ENCODE data around the gene TPD52L1.

Gene TPD52L1

DNA sequence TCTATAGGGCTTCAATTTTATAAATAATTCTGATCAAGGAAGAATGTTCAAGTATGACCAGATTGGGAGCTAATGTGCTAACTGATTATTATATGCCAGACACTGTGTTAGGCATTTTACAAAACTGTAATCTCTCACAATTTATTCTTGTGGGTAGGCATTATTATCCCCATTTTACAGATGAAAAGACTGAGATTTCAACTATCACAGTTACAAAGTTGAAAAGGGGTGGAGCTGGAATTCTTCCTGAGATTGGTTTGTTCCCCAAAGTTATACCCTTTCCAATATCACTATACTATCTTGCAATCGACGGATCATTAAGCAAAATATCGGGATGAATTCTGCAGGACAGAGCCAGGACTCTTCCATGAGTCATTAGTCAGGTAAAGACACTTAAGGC lies 57.1 kb downstream of the TPD52L1 start:
- Histone ChIP-seq H4K20me1 (ENCODE audit: control insufficient read depth, insufficient read depth, low read depth, low read length) (no peaks in the 10 kb centered on the region), H3K79me2 (ENCODE audit: control insufficient read depth, low read length) (no peaks in the 10 kb centered on the region), H3F3A (ENCODE audit: control insufficient read depth, insufficient read depth) (no peaks in the 10 kb centered on the region), H3K36me3 (ENCODE audit: control insufficient read depth, low read length) (no peaks in the 10 kb centered on the region), H3K4me2 (ENCODE audit: low read length) (no peak overlapping the region), H3K4me1 (ENCODE audit: control insufficient read depth, low read length) (no peaks in the 10 kb centered on the region), H3K9me2 (replicated peaks; ENCODE audit: control insufficient read depth, low read length) (no peaks in the 10 kb centered on the region), H3K4me3 (ENCODE audit: low read length) (no peak overlapping the region), H3K27me3 (ENCODE audit: control insufficient read depth, low read length) (0 out of 2 replicates have a peak, but pooled peaks cover 3% of the 10 kb centered on the region), H3K9me3 (ENCODE audit: control insufficient read depth, insufficient read depth, low read length) (no peaks in the 10 kb centered on the region), H3K27ac (ENCODE audit: low read depth, low read length) (no peak overlapping the region)
- TF ChIP-seq EZH2phosphoT487 (IDR thresholded peaks at IDR 0.05; ENCODE audit: borderline replicate concordance, low read length) = no peak
- TF ChIP-seq, protein P1, sequence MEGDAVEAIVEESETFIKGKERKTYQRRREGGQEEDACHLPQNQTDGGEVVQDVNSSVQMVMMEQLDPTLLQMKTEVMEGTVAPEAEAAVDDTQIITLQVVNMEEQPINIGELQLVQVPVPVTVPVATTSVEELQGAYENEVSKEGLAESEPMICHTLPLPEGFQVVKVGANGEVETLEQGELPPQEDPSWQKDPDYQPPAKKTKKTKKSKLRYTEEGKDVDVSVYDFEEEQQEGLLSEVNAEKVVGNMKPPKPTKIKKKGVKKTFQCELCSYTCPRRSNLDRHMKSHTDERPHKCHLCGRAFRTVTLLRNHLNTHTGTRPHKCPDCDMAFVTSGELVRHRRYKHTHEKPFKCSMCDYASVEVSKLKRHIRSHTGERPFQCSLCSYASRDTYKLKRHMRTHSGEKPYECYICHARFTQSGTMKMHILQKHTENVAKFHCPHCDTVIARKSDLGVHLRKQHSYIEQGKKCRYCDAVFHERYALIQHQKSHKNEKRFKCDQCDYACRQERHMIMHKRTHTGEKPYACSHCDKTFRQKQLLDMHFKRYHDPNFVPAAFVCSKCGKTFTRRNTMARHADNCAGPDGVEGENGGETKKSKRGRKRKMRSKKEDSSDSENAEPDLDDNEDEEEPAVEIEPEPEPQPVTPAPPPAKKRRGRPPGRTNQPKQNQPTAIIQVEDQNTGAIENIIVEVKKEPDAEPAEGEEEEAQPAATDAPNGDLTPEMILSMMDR (IDR thresholded peaks at IDR 0.05; ENCODE audit: low read depth, low read length, poor library complexity, severe bottlenecking) = no peak

DNA sequence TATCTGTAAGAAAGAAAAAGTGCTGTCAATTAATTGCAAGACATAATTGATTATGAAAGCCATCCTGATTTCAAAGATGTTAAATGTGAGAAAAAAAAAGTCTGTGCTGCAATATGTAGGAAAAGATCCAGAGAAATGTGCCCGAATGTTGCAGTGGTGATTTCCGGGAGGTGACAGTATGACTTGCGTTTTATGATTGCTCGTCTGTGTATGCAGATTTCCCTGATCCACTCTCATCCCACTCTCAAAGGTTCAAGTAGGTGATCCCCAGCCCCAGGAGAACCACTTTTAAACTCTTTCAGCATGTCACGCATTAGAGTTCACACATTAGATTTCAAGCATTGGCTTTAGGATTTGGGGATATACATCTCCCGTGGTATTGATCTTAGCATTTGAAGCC lies 57.8 kb downstream of the TPD52L1 start:
- Histone ChIP-seq H3K4me1 (ENCODE audit: control insufficient read depth, low read length) (no peaks in the 10 kb centered on the region), H3K9me3 (ENCODE audit: control insufficient read depth, insufficient read depth, low read length) (no peaks in the 10 kb centered on the region), H3F3A (ENCODE audit: control insufficient read depth, insufficient read depth) (no peaks in the 10 kb centered on the region), H3K79me2 (ENCODE audit: control insufficient read depth, low read length) (no peaks in the 10 kb centered on the region), H3K36me3 (ENCODE audit: control insufficient read depth, low read length) (no peaks in the 10 kb centered on the region), H3K27ac (ENCODE audit: low read depth, low read length) (no peak overlapping the region), H4K20me1 (ENCODE audit: control insufficient read depth, insufficient read depth, low read depth, low read length) (no peaks in the 10 kb centered on the region), H3K4me3 (ENCODE audit: low read length) (no peak overlapping the region), H3K9me2 (replicated peaks; ENCODE audit: control insufficient read depth, low read length) (no peaks in the 10 kb centered on the region), H3K4me2 (ENCODE audit: low read length) (no peak overlapping the region), H3K27me3 (ENCODE audit: control insufficient read depth, low read length) (0 out of 2 replicates have a peak, but pooled peaks cover 3% of the 10 kb centered on the region)
- TF ChIP-seq, protein P1 (IDR thresholded peaks at IDR 0.05; ENCODE audit: low read depth, low read length, poor library complexity, severe bottlenecking) = no peak
- no peak for TF ChIP-seq EZH2phosphoT487 (IDR thresholded peaks at IDR 0.05; ENCODE audit: borderline replicate concordance, low read length)

DNA sequence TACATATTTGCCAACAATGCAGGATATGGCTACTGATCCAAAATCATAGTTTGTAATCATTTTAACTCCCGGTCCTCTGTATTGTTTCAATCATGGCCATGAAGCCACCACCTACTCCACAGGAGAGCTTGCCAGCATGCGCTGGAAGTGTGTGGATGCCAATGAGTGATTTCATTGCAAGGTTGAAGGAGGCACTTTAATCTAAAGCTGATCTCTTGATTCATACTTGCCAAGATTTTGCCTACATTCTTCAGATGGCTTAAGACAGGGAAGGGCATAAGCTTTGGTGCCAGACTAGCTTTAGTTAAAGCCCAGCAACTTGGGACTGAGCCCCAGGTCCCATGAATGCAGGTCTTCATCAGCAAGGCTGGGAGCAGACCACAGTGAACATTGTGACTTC lies 58.8 kb downstream of the TPD52L1 start:
- H3K36me3 ChIP-seq (ENCODE audit: control insufficient read depth, low read length) = no peaks in the 10 kb centered on the region

More for the DNA sequence above, 58.8 kb downstream of the TPD52L1 start:
- Histone ChIP-seq H3K27ac (ENCODE audit: low read depth, low read length) (no peak overlapping the region), H3K4me2 (ENCODE audit: low read length) (no peak overlapping the region), H3K4me1 (ENCODE audit: control insufficient read depth, low read length) (no peaks in the 10 kb centered on the region), H3K4me3 (ENCODE audit: low read length) (no peak overlapping the region), H3K9me3 (ENCODE audit: control insufficient read depth, insufficient read depth, low read length) (no peaks in the 10 kb centered on the region), H4K20me1 (ENCODE audit: control insufficient read depth, insufficient read depth, low read depth, low read length) (no peaks in the 10 kb centered on the region), H3F3A (ENCODE audit: control insufficient read depth, insufficient read depth) (no peaks in the 10 kb centered on the region), H3K27me3 (ENCODE audit: control insufficient read depth, low read length) (0 out of 2 replicates have a peak, but pooled peaks cover 3% of the 10 kb centered on the region), H3K79me2 (ENCODE audit: control insufficient read depth, low read length) (no peaks in the 10 kb centered on the region), H3K9me2 (replicated peaks; ENCODE audit: control insufficient read depth, low read length) (no peaks in the 10 kb centered on the region)
- no peak for TF ChIP-seq EZH2phosphoT487 (IDR thresholded peaks at IDR 0.05; ENCODE audit: borderline replicate concordance, low read length)
- TF ChIP-seq, protein P1 (IDR thresholded peaks at IDR 0.05; ENCODE audit: low read depth, low read length, poor library complexity, severe bottlenecking) = no peak
